ENCODE results near the gene SLC39A12. TPM values are rescaled to one million over a fixed set of nuclear protein-coding genes. Genes with fewer than 3 reads are reported as not detected.

SLC39A12 gene
- total and polyA plus RNA-seq, 8 donors = 0.05 TPM; not detected in 7

- no peaks in the 10 kb centered on the region for H3K9me3 ChIP-seq
- FAIRE-seq (no peak), ATAC-seq (no peak), DNase-seq (no peak)
- 14 to 21% methylated on average over 4 of the region's 4 CpGs for WGBS, 2 donors
- H3K27me3 ChIP-seq = peaks cover 0 to 5% (median 1%) of the 10 kb centered on the region in 4 donors
- no peak overlapping the region for H3K4me3 ChIP-seq
- H3K4me1 ChIP-seq = no peaks in the 10 kb centered on the region
- TF ChIP-seq CTCF (IDR thresholded peaks at IDR 0.05) = no peak
- intact Hi-C loops (cut with DNase I) = loop anchor here in 1 of 3 donors (10.0 kb wide), 1 partner anchor 317 kb away; no protein-coding TSS in a partner anchor
- no peaks in the 10 kb centered on the region for H3K36me3 ChIP-seq
- H3K27ac ChIP-seq = no peak overlapping the region
These were observed 44.1 kb upstream of the SLC39A12 start for GRCh38 chr10:17907641-17908040.

- H3K9me3 ChIP-seq = no peaks in the 10 kb centered on the region
- FAIRE-seq (peak; percentile 96), ATAC-seq (peak; percentile 53 to 84 (median 76)), DNase-seq (peak in 3 of 6 donors; percentile 10 to 42 (median 41))
- intact Hi-C loops (cut with DNase I) = no loop called here
- H3K4me1 ChIP-seq = no peaks in the 10 kb centered on the region
- no peaks in the 10 kb centered on the region for H3K36me3 ChIP-seq
- H3K27me3 ChIP-seq = peaks cover 0 to 5% (median 1%) of the 10 kb centered on the region in 4 donors
- TF ChIP-seq CTCF (IDR thresholded peaks at IDR 0.05) = peak in 3 of 4 donors; percentile 27 to 38 (median 34)
- WGBS, 2 donors = 15 to 20% methylated on average over 12 of the region's 12 CpGs
- no peak overlapping the region for H3K27ac ChIP-seq
- no peak overlapping the region for H3K4me3 ChIP-seq
These were observed 41.5 kb upstream of the SLC39A12 start for GRCh38 chr10:17910125-17910789.

GRCh38 chr10:17912754-17913153, 39.0 kb upstream of the SLC39A12 start:
- no peak overlapping the region for H3K27ac ChIP-seq
- H3K4me1 ChIP-seq = no peaks in the 10 kb centered on the region
- 23 to 25% methylated on average over 4 of the region's 4 CpGs for WGBS, 2 donors
- no peak for ATAC-seq
- no peak for TF ChIP-seq CTCF (IDR thresholded peaks at IDR 0.05)
- H3K4me3 ChIP-seq = no peak overlapping the region
- no peak for FAIRE-seq
- no peaks in the 10 kb centered on the region for H3K36me3 ChIP-seq
- H3K27me3 ChIP-seq = peaks cover 0 to 3% (median 0%) of the 10 kb centered on the region in 4 donors
- no peak for DNase-seq
- intact Hi-C loops (cut with DNase I) = no loop called here
- H3K9me3 ChIP-seq = no peaks in the 10 kb centered on the region

- no peaks in the 10 kb centered on the region for H3K9me3 ChIP-seq
- intact Hi-C loops (cut with DNase I) = no loop called here
- WGBS, 2 donors = 87 to 91% methylated on average over 5 of the region's 5 CpGs
- ATAC-seq (no peak), DNase-seq (no peak), FAIRE-seq (no peak)
- peaks cover 0 to 2% (median 0%) of the 10 kb centered on the region in 4 donors for H3K27me3 ChIP-seq
- TF ChIP-seq CTCF (IDR thresholded peaks at IDR 0.05) = no peak
- H3K4me1 ChIP-seq = no peaks in the 10 kb centered on the region
- no peaks in the 10 kb centered on the region for H3K36me3 ChIP-seq
- no peak overlapping the region for H3K4me3 ChIP-seq
- no peak overlapping the region for H3K27ac ChIP-seq
These were observed 38.1 kb upstream of the SLC39A12 start for GRCh38 chr10:17913604-17914003.

All from pancreas (tissue), 10 donors.